ENCODE measurements around the gene PRKCSH. TPM values are rescaled to one million over a fixed set of nuclear protein-coding genes. Genes with fewer than 3 reads are reported as not detected.
"Not testable (repeated sequence)": the region's sequence is repeated elsewhere in the genome, so short reads cannot be mapped to it uniquely, and the experiment has no call there.

The PRKCSH gene
- total RNA-seq, 1 donor from 2014 or later = 285 TPM

DNA sequence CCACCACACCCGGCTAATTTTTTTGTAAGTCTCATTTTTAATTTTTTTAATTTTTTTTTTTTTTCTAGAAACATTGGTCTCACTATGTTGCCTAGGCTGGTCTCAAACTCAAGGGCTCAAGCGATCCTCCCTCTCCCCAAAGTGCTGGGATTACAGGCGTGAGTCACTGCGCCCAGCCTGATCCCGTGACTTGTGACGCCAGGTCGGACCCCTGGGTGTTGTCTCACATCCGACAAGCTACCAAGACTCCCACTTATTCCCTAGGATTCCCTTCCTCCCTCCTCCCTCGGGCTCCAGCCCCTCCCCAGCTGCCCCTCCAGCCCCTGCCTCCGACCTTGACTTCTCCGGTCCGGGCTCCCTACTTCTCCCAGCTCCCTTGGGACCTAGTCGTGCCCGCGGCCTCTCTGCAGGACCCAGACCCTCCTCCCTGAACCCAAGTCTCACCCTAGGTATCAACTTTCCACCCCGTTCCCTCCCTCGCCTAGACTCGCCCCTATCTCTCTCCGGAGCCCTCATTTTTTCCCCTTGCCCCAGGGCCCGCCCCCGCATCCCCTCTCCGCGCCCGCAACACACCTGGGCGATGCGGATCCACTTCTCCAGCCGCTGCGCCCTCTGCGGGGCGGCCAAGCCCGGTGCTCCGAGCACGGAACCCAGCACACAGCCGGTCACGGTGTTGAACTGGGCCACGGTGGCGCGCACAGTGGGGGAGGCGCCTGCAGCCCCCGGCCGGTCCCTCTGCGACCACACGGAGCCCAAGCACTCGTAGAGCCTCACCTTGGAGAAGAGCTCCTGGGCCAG lies 29.4 kb upstream of the PRKCSH start:
- ATAC-seq = peak; percentile 32 to 49
- peaks cover 5% of the 10 kb centered on the region for H3K4me1 ChIP-seq
- no peaks in the 10 kb centered on the region for H3K9me3 ChIP-seq
- H3K4me3 ChIP-seq = no peak overlapping the region
- H3K36me3 ChIP-seq = peaks cover 15% of the 10 kb centered on the region
- no peak overlapping the region for H3K27ac ChIP-seq
- intact Hi-C loops (cut with DNase I) = no loop called here
- DNase-seq = no peak
- peak; percentile 24 for TF ChIP-seq CTCF (IDR thresholded peaks at IDR 0.05)
- no peaks in the 10 kb centered on the region for H3K27me3 ChIP-seq (ENCODE audit: low read depth)

- H3K9me3 ChIP-seq; intact Hi-C loops (cut with DNase I); H3K4me3 ChIP-seq; H3K27ac ChIP-seq; H3K4me1 ChIP-seq; H3K27me3 ChIP-seq (ENCODE audit: low read depth): not testable (repeated sequence)
- peak; percentile 65 for DNase-seq
- peak; percentile 12 to 13 for ATAC-seq
- H3K36me3 ChIP-seq = peaks cover 12% of the 10 kb centered on the region
These were observed 28.7 kb upstream of the PRKCSH start for GRCh38 chr19:11406703-11407236.

GRCh38 chr19:11408591-11408990 lies 26.8 kb upstream of the PRKCSH start:
- intact Hi-C loops (cut with DNase I) = no loop called here
- no peak for TF ChIP-seq CTCF (IDR thresholded peaks at IDR 0.05)
- no peak overlapping the region for H3K4me3 ChIP-seq
- no peak overlapping the region for H3K27ac ChIP-seq
- H3K27me3 ChIP-seq (ENCODE audit: low read depth) = no peaks in the 10 kb centered on the region
- no peak for DNase-seq
- H3K9me3 ChIP-seq = no peaks in the 10 kb centered on the region
- H3K4me1 ChIP-seq = peaks cover 5% of the 10 kb centered on the region
- peaks cover 2% of the 10 kb centered on the region for H3K36me3 ChIP-seq
- no peak for ATAC-seq

DNA sequence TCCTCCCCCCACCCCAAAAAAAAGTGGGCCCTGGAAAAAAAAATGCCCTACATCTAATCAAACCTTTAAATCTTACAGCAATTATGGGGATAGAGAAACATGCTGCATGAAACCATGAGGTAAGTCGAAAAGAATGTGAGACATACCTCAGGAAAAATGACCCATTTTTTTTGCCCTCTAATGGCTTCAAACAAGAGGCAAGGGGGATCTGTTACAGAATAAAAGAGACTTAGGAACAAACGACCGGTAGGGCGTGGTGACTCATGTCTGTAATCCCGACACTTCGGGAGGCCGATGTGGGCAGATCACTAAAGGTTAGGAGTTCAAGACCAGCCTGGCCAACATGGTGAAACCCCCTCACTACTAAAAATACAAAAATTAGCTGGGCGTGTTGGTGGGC lies 24.8 kb upstream of the PRKCSH start:
- no peaks in the 10 kb centered on the region for H3K27me3 ChIP-seq (ENCODE audit: low read depth)
- no peak for DNase-seq
- no peak for ATAC-seq
- H3K36me3 ChIP-seq = no peaks in the 10 kb centered on the region
- no peaks in the 10 kb centered on the region for H3K9me3 ChIP-seq
- no peak overlapping the region for H3K4me3 ChIP-seq
- no peak for TF ChIP-seq CTCF (IDR thresholded peaks at IDR 0.05)
- no peak overlapping the region for H3K27ac ChIP-seq
- intact Hi-C loops (cut with DNase I) = no loop called here
- peaks cover 5% of the 10 kb centered on the region for H3K4me1 ChIP-seq

GRCh38 chr19:11414544-11414943 lies 20.9 kb upstream of the PRKCSH start:
- no peak for DNase-seq
- Histone ChIP-seq H3K27me3 (ENCODE audit: low read depth) (peaks cover 11% of the 10 kb centered on the region), H3K4me1 (peaks cover 11% of the 10 kb centered on the region), H3K4me3 (no peak overlapping the region), H3K36me3 (no peaks in the 10 kb centered on the region), H3K9me3 (no peaks in the 10 kb centered on the region), H3K27ac (no peak overlapping the region)
- TF ChIP-seq CTCF (IDR thresholded peaks at IDR 0.05) = no peak
- ATAC-seq = no peak
- intact Hi-C loops (cut with DNase I) = no loop called here

GRCh38 chr19:11416346-11417052 lies 18.9 kb upstream of the PRKCSH start:
- Histone ChIP-seq H3K4me3 (no peak overlapping the region), H3K27ac (no peak overlapping the region), H3K9me3 (no peaks in the 10 kb centered on the region), H3K36me3 (no peaks in the 10 kb centered on the region), H3K27me3 (ENCODE audit: low read depth) (peaks cover 28% of the 10 kb centered on the region), H3K4me1 (peaks cover 30% of the 10 kb centered on the region)
- TF ChIP-seq CTCF (IDR thresholded peaks at IDR 0.05) = no peak
- ATAC-seq = no peak
- DNase-seq = no peak
- intact Hi-C loops (cut with DNase I) = no loop called here
